ENCODE measurements around the gene G6PD. TPM values are rescaled to one million over a fixed set of nuclear protein-coding genes. Genes with fewer than 3 reads are reported as not detected.

Gene G6PD
- polyA plus RNA-seq, 4 donors: 38.0 to 43.2 (median 41.0) TPM

GRCh38 chrX:154488336-154489075 lies 58.1 kb downstream of the G6PD start:
- no peak for DNase-seq (ENCODE audit: low read depth in 4 of 4, low spot score in 3 of 4)

DNA sequence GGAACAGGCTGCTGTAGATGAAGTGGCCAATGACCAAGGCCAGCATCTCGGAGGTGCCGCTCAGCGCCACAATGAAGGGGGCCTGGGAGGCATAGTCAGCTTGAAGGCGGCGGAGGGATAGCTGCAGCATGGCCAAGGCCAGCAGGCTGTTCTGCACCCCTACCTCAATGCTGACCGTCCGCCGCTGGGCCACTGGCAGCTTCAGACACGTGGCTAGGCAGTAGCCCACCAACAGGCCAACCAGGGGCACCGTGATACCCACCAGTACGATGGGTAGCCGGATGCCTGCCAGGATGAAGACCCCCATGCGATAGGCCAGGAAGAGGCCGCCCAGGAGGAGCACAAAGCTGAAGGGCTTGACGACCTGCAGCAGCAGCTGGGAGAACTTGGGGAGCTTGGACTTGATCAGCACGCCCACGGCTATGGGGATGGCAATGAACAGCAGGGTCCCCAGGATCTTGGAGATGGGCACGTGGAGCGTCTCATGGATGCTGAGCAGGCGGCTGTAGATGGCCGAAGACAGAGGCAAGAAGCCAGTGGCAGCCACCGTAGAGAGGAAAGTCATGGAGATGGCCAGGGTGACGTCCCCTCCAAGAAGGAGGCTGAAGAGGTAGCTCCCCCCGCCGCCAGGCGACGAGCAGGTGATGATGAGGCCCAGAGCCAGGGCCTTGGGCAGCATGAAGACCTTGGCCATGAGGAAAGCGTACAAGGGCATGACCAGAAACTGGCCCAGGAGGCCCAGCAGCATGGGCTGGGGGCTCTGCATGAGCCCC lies 58.9 kb downstream of the G6PD start:
- DNase-seq (ENCODE audit: low read depth in 4 of 4, low spot score in 3 of 4): no peak

DNA sequence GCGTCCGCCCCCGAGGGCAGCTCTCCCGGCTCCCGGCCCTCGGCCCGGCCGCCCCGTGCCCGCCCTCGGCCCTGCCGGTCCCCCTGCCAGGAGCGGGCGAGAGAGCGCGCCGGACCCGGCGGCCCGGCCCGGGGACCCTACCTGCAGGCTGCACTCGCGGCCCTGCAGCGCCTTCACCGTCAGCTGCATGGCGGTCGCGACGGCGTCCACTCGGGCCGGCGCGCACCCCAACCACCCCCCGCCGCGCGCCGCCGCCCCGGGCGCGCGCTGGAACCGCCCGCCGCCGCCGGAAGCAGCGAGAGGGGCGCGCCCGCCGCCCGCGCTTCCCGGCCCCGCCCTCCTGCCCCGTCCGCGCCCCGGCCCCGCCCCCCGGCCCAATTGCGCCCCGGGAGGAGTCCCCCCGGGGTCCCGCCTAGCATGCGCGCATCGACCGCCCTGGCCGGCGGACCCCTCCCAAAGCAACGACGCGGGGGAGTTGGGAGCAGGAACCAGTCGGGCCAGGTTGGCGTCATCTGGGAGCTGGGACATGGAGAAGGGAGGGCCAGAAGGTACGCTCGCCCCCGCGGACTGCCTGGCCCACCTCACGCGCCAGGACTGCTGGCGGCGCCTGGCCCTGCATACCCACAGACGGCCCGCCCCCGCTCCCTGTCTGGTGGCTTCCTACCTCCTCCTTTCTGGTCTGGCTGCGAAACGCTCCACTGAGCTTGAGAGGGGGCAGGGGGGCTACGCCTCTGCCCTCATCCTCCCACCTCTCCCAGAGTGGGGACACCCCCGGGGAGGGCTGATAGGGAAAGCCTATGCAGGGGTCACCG lies 60.0 kb downstream of the G6PD start, which contains the start of gene UBL4A:
TSS of gene UBL4A (minus strand) at position 220 of the 812 bp plus-strand sequence. CDS start at position 189, 31 bp downstream.
- DNase-seq (ENCODE audit: low read depth in 4 of 4, low spot score in 3 of 4): peak in 2 of 4 donors; percentile 48 to 60

- no peak for DNase-seq (ENCODE audit: low read depth in 4 of 4, low spot score in 3 of 4)
Measured at GRCh38 chrX:154486052-154486395, 60.6 kb downstream of the G6PD start.

- DNase-seq (ENCODE audit: low read depth in 4 of 4, low spot score in 3 of 4): no peak
Measured at GRCh38 chrX:154485150-154486051, 61.2 kb downstream of the G6PD start.

DNA sequence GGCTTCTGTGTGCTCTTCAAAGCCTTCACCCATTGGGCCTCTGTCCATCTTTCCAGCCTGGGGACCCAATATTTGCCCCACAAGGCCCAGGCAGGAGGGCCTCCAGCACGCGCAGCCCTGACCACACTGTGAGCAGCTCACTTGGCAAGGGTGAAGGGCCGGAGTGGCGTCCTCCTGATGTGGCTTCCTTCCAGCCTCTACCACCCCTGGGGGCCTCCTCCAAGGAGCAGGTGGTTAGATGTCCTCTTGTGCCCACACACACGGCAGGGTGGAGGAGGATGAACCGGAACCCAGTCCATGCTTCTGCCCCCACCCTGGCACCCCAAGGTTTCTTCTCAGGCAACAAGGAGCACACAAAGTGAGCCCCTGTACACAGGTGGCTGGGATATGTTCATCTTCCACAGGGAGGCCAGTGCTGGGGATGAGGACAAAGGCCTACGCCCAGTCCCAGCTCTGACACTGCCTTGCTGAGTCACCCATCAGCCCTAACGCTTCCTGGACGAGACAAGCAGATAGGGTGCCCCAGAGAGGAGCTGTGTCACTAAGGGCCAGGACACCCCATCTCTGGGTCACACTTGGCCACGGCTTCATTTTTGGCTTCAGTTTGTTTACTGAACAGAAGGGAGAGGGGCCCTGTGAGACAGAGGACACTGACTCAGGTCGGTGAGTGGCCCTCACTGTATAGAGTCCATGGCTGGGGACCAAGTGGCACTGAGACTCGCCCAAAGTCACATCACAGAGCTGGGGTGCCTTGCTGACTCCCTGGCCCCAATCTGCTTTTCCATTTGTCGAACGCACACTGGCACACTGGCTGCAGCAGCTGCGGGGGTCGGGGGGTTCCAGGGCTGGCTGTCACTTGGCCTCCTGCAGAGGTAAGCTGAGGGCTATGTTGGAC lies 62.1 kb downstream of the G6PD start:
- DNase-seq (ENCODE audit: low read depth in 4 of 4, low spot score in 3 of 4): no peak

DNA sequence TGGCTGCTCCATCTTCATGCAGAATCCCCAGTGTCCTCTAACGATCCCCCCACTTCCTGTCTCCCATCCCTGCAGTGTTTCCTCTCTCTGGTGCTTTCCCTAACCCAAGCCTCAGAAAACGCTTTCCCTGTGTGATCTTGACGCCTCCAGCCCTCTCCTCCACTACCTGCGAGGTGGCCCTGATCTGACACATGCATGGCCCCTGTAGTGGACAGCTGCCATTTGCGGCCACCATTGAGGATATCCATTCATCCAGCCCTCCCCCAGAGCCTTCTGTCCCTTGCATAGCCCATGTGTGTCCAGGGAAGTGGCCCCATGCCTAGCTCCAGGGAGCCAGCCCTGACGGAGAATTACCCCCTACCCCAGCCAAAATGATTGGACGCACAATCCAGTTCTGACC lies 63.3 kb downstream of the G6PD start:
- DNase-seq (ENCODE audit: low read depth in 4 of 4, low spot score in 3 of 4): no peak

DNA sequence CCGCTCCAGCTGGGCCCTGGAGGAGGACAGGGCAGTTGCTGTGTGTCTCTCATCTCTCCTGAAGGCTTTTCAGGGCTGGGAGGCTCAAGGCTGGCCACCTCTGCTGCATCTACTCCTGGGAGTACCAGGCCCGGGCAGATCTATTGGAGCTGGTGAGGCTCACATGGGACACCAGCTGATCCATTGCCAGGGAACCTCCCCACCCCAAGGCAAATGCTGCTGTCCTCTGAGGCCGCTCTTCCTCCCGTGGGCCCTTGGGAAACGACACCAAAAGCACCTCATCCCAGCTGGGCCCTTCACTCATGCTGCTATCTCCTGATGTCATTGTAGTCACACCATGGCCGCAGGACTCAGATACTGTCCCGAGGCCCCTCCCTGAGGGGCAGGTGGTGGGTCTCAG lies 63.9 kb downstream of the G6PD start:
- DNase-seq (ENCODE audit: low read depth in 4 of 4, low spot score in 3 of 4): no peak

DNA sequence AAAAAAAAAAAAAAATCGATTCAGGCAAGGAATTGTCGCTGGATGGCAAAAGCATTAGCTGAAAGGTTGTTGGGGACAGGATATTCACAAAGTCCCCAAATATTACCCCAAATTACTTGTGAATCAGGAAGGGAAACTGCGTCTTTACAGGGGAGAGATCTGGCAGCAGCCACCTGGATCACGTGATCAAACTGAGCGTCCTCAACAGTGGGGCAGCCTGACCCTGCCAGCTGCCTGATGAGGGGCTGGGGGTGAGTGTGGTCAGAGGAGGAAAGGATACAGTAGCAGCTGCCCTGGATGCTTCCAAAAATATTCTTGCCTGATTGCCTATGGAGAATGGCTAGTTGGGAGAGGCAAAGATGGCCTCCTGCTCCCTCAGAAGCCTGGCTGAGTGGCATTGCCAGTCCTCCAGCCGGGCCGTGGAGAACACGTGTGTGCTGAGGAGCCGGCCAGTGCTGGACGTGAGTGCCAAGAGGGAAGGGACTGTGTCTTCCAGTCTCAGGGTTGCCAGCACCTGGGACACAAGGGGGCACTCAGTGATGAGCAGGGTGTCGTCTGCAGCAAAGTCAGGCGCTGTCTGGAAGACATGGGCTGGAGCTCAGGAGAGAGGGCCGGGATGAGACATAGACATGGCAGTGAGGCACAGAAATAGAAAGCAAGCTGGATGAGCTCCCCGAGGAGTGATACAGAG lies 64.6 kb downstream of the G6PD start:
- DNase-seq (ENCODE audit: low read depth in 4 of 4, low spot score in 3 of 4): no peak

Other genes with a start within 250 kb of the G6PD start
- 100 to 1,000 TPM; 393 to 586 (median 423) TPM for gene FLNA, start 172.2 kb downstream of the G6PD start, polyA plus RNA-seq (ENCODE audit: insufficient read length in 4 of 4)
- 10 to 100 TPM; 68.7 to 96.7 (median 74.0) TPM for gene EMD, start 167.6 kb downstream of the G6PD start, polyA plus RNA-seq (ENCODE audit: insufficient read length in 4 of 4)
- 1,000 to 10,000 TPM; 2,815 to 4,008 (median 3,095) TPM for gene RPL10, start 148.5 kb downstream of the G6PD start, polyA plus RNA-seq (ENCODE audit: insufficient read length in 4 of 4)
- gene DNASE1L1, start 137.6 kb downstream of the G6PD start, polyA plus RNA-seq (ENCODE audit: insufficient read length in 4 of 4): 10 to 100 TPM; 10.5 to 16.1 (median 14.1) TPM
- gene TAFAZZIN, start 135.3 kb downstream of the G6PD start, polyA plus RNA-seq (ENCODE audit: insufficient read length in 4 of 4): 10 to 100 TPM; 26.3 to 36.4 (median 30.8) TPM
- gene ATP6AP1, start 118.2 kb downstream of the G6PD start, polyA plus RNA-seq (ENCODE audit: insufficient read length in 4 of 4): 100 to 1,000 TPM; 155 to 184 (median 168) TPM
- gene GDI1, start 109.7 kb downstream of the G6PD start, polyA plus RNA-seq (ENCODE audit: insufficient read length in 4 of 4): 100 to 1,000 TPM; 118 to 136 (median 132) TPM
- gene FAM50A, start 102.7 kb downstream of the G6PD start, polyA plus RNA-seq (ENCODE audit: insufficient read length in 4 of 4): 10 to 100 TPM; 47.2 to 55.8 (median 51.6) TPM
- gene PLXNA3, start 88.6 kb downstream of the G6PD start, polyA plus RNA-seq (ENCODE audit: insufficient read length in 4 of 4): 10 to 100 TPM; 38.6 to 50.2 (median 47.5) TPM
- 10 to 100 TPM; 10.7 to 20.1 (median 12.4) TPM for gene LAGE3, start 67.6 kb downstream of the G6PD start, polyA plus RNA-seq (ENCODE audit: insufficient read length in 4 of 4)
- gene UBL4A, start 60.2 kb downstream of the G6PD start, polyA plus RNA-seq (ENCODE audit: insufficient read length in 4 of 4): 10 to 100 TPM; 27.7 to 34.8 (median 30.2) TPM
- 10 to 100 TPM; 19.3 to 27.6 (median 19.6) TPM for gene SLC10A3, start 56.2 kb downstream of the G6PD start, polyA plus RNA-seq (ENCODE audit: insufficient read length in 4 of 4)
- 10 to 100 TPM; 28.3 to 44.5 (median 37.2) TPM for gene FAM3A, start 30.6 kb downstream of the G6PD start, polyA plus RNA-seq (ENCODE audit: insufficient read length in 4 of 4)
- gene IKBKG, start 774 bp upstream of the G6PD start, polyA plus RNA-seq (ENCODE audit: insufficient read length in 4 of 4): 10 to 100 TPM; 15.2 to 20.1 (median 16.7) TPM
- not detected for gene CTAG1A, start 38.3 kb upstream of the G6PD start, polyA plus RNA-seq (ENCODE audit: insufficient read length in 4 of 4)
- not detected for gene CTAG1B, start 72.4 kb upstream of the G6PD start, polyA plus RNA-seq (ENCODE audit: insufficient read length in 4 of 4)
- not detected for gene CTAG2, start 106.7 kb upstream of the G6PD start, polyA plus RNA-seq (ENCODE audit: insufficient read length in 4 of 4)
- 1 to 10 TPM; 1.5 to 3.2 (median 2.4) TPM for gene GAB3, start 204.2 kb upstream of the G6PD start, polyA plus RNA-seq (ENCODE audit: insufficient read length in 4 of 4)
- gene DKC1, start 216.0 kb upstream of the G6PD start, polyA plus RNA-seq (ENCODE audit: insufficient read length in 4 of 4): 10 to 100 TPM; 49.1 to 62.9 (median 59.5) TPM

Data from right renal pelvis (tissue), 4 donors.